Muscle of leg (tissue), 11 donors: ENCODE data around the gene CUL2. TPM values are rescaled to one million over a fixed set of nuclear protein-coding genes. Genes with fewer than 3 reads are reported as not detected.
"Not testable (repeated sequence)": the region's sequence is repeated elsewhere in the genome, so short reads cannot be mapped to it uniquely, and the experiment has no call there.

ENCODE experiments used
- DNase-seq: peaks from one replicate; pipeline ENCODE4 v3.0.0; 2013
- H3K27ac ChIP-seq: one replicate; pipeline ENCODE4 v1.5.1; 2013; ENCODE audit warnings: mild to moderate bottlenecking, low read length, control low read depth
- H3K27me3 ChIP-seq: one replicate; pipeline ENCODE4 v1.6.1; 2013; ENCODE audit warnings: low read length; ENCODE audit not compliant: control insufficient read depth, insufficient read depth
- H3K36me3 ChIP-seq: one replicate; pipeline ENCODE4 v1.6.1; 2013; ENCODE audit warnings: low read length; ENCODE audit not compliant: control insufficient read depth, insufficient read depth
- H3K4me1 ChIP-seq: one replicate; pipeline ENCODE4 v1.6.1; 2013; ENCODE audit warnings: low read length; ENCODE audit not compliant: control insufficient read depth, insufficient read depth
- H3K4me3 ChIP-seq: one replicate; pipeline ENCODE4 v1.5.1; 2013; ENCODE audit warnings: low read length, control low read depth
- H3K9me3 ChIP-seq: replicated peaks from 2 replicates; pipeline ENCODE4 v1.6.1; 2013; ENCODE audit warnings: low read depth, low read length; ENCODE audit not compliant: control insufficient read depth
- WGBS: methylation state at CpG from one replicate; pipeline ENCODE4 v1.1.5; 2013; ENCODE audit warnings: missing lambda C conversion rate; ENCODE audit not compliant: insufficient coverage; 5-methylcytosine and 5-hydroxymethylcytosine counted together
- polyA plus RNA-seq, 8 donors: library from polyadenylated mRNA; unstranded; fragments of 120-200 nt; gene quantifications; one replicate each; pipeline versions ENCODE4 v1.2.1 to v1.2.3, GENCODE V29; 2013; ENCODE audit warnings: inconsistent platforms in 1 of 8, low replicate concordance in 1 of 8; ENCODE audit not compliant: insufficient read length in 8 of 8, insufficient read depth in 1 of 8
- total RNA-seq: library from RNA; stranded (reverse); fragments of 120-200 nt; gene quantifications from one replicate; pipeline ENCODE4 v1.2.4, GENCODE V29; 2013

The CUL2 gene
- total and polyA plus RNA-seq, 9 donors, result 27.1 to 39.1 (median 35.7) TPM

- no peaks in the 10 kb centered on the region for H3K9me3 ChIP-seq
- no peak for DNase-seq
- no peaks in the 10 kb centered on the region for H3K4me1 ChIP-seq
- H3K4me3 ChIP-seq, result no peak overlapping the region
- no peaks in the 10 kb centered on the region for H3K27me3 ChIP-seq
- no peak overlapping the region for H3K27ac ChIP-seq
- WGBS, result 67% methylated on average over 6 of the region's 6 CpGs
- H3K36me3 ChIP-seq, result peaks cover 29% of the 10 kb centered on the region
These were observed 32.0 kb downstream of the CUL2 start for GRCh38 chr10:35058134-35058533.

GRCh38 chr10:35056686-35057085 lies 33.5 kb downstream of the CUL2 start:
- Histone ChIP-seq H3K9me3 (no peaks in the 10 kb centered on the region), H3K4me1 (no peaks in the 10 kb centered on the region), H3K4me3 (no peak overlapping the region), H3K36me3 (peaks cover 30% of the 10 kb centered on the region), H3K27me3 (no peaks in the 10 kb centered on the region), H3K27ac (no peak overlapping the region)
- no peak for DNase-seq
- WGBS, result 82% methylated on average over 2 of the region's 5 CpGs

GRCh38 chr10:35056133-35056532 lies 34.0 kb downstream of the CUL2 start:
- Histone ChIP-seq H3K36me3 (peaks cover 30% of the 10 kb centered on the region), H3K27ac (no peak overlapping the region), H3K9me3 (no peaks in the 10 kb centered on the region), H3K4me3 (no peak overlapping the region), H3K4me1 (no peaks in the 10 kb centered on the region), H3K27me3 (no peaks in the 10 kb centered on the region)
- no peak for DNase-seq
- WGBS, result 40% methylated on average over 1 of the region's 1 CpG

GRCh38 chr10:35050568-35050967 lies 39.6 kb downstream of the CUL2 start:
- Histone ChIP-seq H3K36me3 (peaks cover 17% of the 10 kb centered on the region), H3K27me3 (no peaks in the 10 kb centered on the region), H3K4me1 (no peaks in the 10 kb centered on the region), H3K4me3 (no peak overlapping the region), H3K27ac (no peak overlapping the region), H3K9me3 (no peaks in the 10 kb centered on the region)
- DNase-seq, result peak; percentile 21

- H3K36me3 ChIP-seq, result peaks cover 30% of the 10 kb centered on the region
- H3K27me3 ChIP-seq, result no peaks in the 10 kb centered on the region
- no peaks in the 10 kb centered on the region for H3K9me3 ChIP-seq
- H3K4me1 ChIP-seq, result no peaks in the 10 kb centered on the region
- H3K27ac ChIP-seq, result no peak overlapping the region
- no peak overlapping the region for H3K4me3 ChIP-seq
- WGBS, result no CpG with 5 or more reads among the region's 2 CpGs
- DNase-seq, result no peak
These were observed 44.1 kb downstream of the CUL2 start for GRCh38 chr10:35046074-35046473.

- peaks cover 32% of the 10 kb centered on the region for H3K36me3 ChIP-seq
- not testable (repeated sequence) for H3K4me3 ChIP-seq, H3K9me3 ChIP-seq, DNase-seq, H3K4me1 ChIP-seq, H3K27me3 ChIP-seq, H3K27ac ChIP-seq
- WGBS, result 100% methylated on average over 2 of the region's 6 CpGs
These were observed 44.9 kb downstream of the CUL2 start for GRCh38 chr10:35045275-35045674.

- peaks cover 26% of the 10 kb centered on the region for H3K36me3 ChIP-seq
- DNase-seq, result no peak
- no peaks in the 10 kb centered on the region for H3K9me3 ChIP-seq
- H3K27ac ChIP-seq, result no peak overlapping the region
- no CpG with 5 or more reads among the region's 4 CpGs for WGBS
- no peaks in the 10 kb centered on the region for H3K27me3 ChIP-seq
- no peak overlapping the region for H3K4me3 ChIP-seq
- H3K4me1 ChIP-seq, result no peaks in the 10 kb centered on the region
These were observed 46.3 kb downstream of the CUL2 start for GRCh38 chr10:35043796-35044344.

- WGBS, result 97% methylated on average over 2 of the region's 3 CpGs
- Histone ChIP-seq H3K27ac (no peak overlapping the region), H3K4me1 (no peaks in the 10 kb centered on the region), H3K27me3 (no peaks in the 10 kb centered on the region), H3K4me3 (no peak overlapping the region), H3K36me3 (peaks cover 27% of the 10 kb centered on the region), H3K9me3 (no peaks in the 10 kb centered on the region)
- DNase-seq, result no peak
These were observed 47.4 kb downstream of the CUL2 start for GRCh38 chr10:35042783-35043182.

GRCh38 chr10:35041502-35041879 lies 48.6 kb downstream of the CUL2 start:
- no peaks in the 10 kb centered on the region for H3K27me3 ChIP-seq
- no peak overlapping the region for H3K27ac ChIP-seq
- DNase-seq, result no peak
- 78% methylated on average over 3 of the region's 9 CpGs for WGBS
- H3K9me3 ChIP-seq, result no peaks in the 10 kb centered on the region
- H3K4me3 ChIP-seq, result no peak overlapping the region
- peaks cover 34% of the 10 kb centered on the region for H3K36me3 ChIP-seq
- no peaks in the 10 kb centered on the region for H3K4me1 ChIP-seq

- Histone ChIP-seq H3K4me3 (no peak overlapping the region), H3K36me3 (peaks cover 33% of the 10 kb centered on the region), H3K9me3 (no peaks in the 10 kb centered on the region), H3K27ac (no peak overlapping the region), H3K27me3 (no peaks in the 10 kb centered on the region), H3K4me1 (no peaks in the 10 kb centered on the region)
- WGBS, result 72% methylated on average over 6 of the region's 6 CpGs
- peak; percentile 27 for DNase-seq
These were observed 49.2 kb downstream of the CUL2 start for GRCh38 chr10:35040760-35041501.
